SK-N-SH (cell line): ENCODE data around the gene OIP5. TPM values are rescaled to one million over a fixed set of nuclear protein-coding genes. Genes with fewer than 3 reads are reported as not detected.

Source experiments
- CTCF ChIA-PET: fragments of 300-600, 350-600 bp; formaldehyde crosslinking; extraction: SDS; loops from one replicate; lab custom pipeline; 2021; lab: Yijun Ruan, JAX
- POLR2A ChIA-PET: fragments of 350-600 bp; sonication (Branson Sonifier 250); formaldehyde crosslinking; extraction: SDS; loops from one replicate; lab custom pipeline; 2020; ENCODE audit warnings: antibody characterized with exemption, inconsistent platforms; lab: Yijun Ruan, JAX
- DNase-seq: peaks from one replicate; pipeline ENCODE4 v3.0.0; 2012
- H2AFZ ChIP-seq: fragments of 200-600 bp; sonication (generic); 2 replicates; pipeline ENCODE4 v1.8.1; 2016; ENCODE audit warnings: antibody characterized with exemption, mild to moderate bottlenecking, low read depth
- H3F3A ChIP-seq: fragments of 200-600 bp; sonication (generic); replicated peaks from 2 replicates; pipeline ENCODE3; 2016; ENCODE audit warnings: antibody characterized with exemption, mild to moderate bottlenecking; ENCODE audit not compliant: insufficient read depth
- H3K27ac ChIP-seq, 2 experiments: fragments of 200-500 bp in 1 of 2; fragments of 200-600 bp in 1 of 2; sonication (Bioruptor generic) in 1 of 2; sonication (generic), shearing (Covaris generic) in 1 of 2; 2 replicates each; pipeline versions ENCODE4 v1.5.1 to v1.6.1; 2014 to 2016; ENCODE audit warnings: low read depth in 2 of 2, inconsistent platforms in 1 of 2, low read length in 1 of 2, mild to moderate bottlenecking in 1 of 2, mixed read lengths in 1 of 2
- H3K27me3 ChIP-seq: fragments of 200-600 bp; sonication (generic), shearing (Covaris generic); 2 replicates; pipeline ENCODE4 v1.6.1; 2016; ENCODE audit warnings: mixed run types; ENCODE audit not compliant: insufficient read depth
- H3K36me3 ChIP-seq, 2 experiments: fragments of 200-500 bp in 1 of 2; fragments of 200-600 bp in 1 of 2; sonication (Bioruptor generic) in 1 of 2; sonication (generic) in 1 of 2; replicated peaks in 1 of 2; 2 replicates each; pipeline versions ENCODE3 to v1.5.1; 2014 to 2016; ENCODE audit warnings: low read length in 1 of 2, mild to moderate bottlenecking in 1 of 2; ENCODE audit not compliant: insufficient read depth in 2 of 2, control insufficient read depth in 1 of 2
- H3K4me1 ChIP-seq, 2 experiments: fragments of 200-500 bp in 1 of 2; fragments of 200-600 bp in 1 of 2; sonication (Bioruptor generic) in 1 of 2; sonication (generic), shearing (Covaris generic) in 1 of 2; 2 replicates each; pipeline versions ENCODE4 v1.5.1 to v1.6.1; 2014 to 2016; ENCODE audit warnings: low read depth in 1 of 2, low read length in 1 of 2, mixed run types in 1 of 2; ENCODE audit not compliant: insufficient read depth in 2 of 2, control insufficient read depth in 1 of 2
- H3K4me2 ChIP-seq: fragments of 200-600 bp; sonication (generic), shearing (Covaris generic); 2 replicates; pipeline ENCODE4 v1.6.1; 2017; ENCODE audit warnings: mixed run types
- H3K4me3 ChIP-seq, 2 experiments: fragments of 200-500 bp in 1 of 2; fragments of 200-600 bp in 1 of 2; sonication (Bioruptor generic) in 1 of 2; sonication (generic), shearing (Covaris generic) in 1 of 2; 2 replicates each; pipeline versions ENCODE4 v1.5.1 to v1.8.1; 2014 to 2016; ENCODE audit warnings: low read depth in 2 of 2, inconsistent platforms in 1 of 2, low read length in 1 of 2, mild to moderate bottlenecking in 1 of 2, mixed read lengths in 1 of 2, moderate library complexity in 1 of 2
- H3K79me2 ChIP-seq: fragments of 200-600 bp; sonication (generic); 2 replicates; pipeline ENCODE4 v1.8.1; 2017; ENCODE audit warnings: mild to moderate bottlenecking; ENCODE audit not compliant: insufficient read depth
- H3K9ac ChIP-seq: fragments of 200-600 bp; sonication (generic); 2 replicates; pipeline ENCODE4 v1.6.1; 2017; ENCODE audit warnings: mixed run types
- H3K9me2 ChIP-seq: fragments of 200-600 bp; sonication (generic); 2 replicates; pipeline ENCODE4 v1.6.1; 2017; ENCODE audit warnings: mixed run types
- H3K9me3 ChIP-seq: fragments of 200-600 bp; sonication (generic); 2 replicates; pipeline ENCODE4 v1.6.1; 2017; ENCODE audit warnings: mixed run types, mild to moderate bottlenecking, moderate library complexity
- H4K20me1 ChIP-seq: fragments of 200-600 bp; sonication (generic); 2 replicates; pipeline ENCODE4 v1.6.1; 2017; ENCODE audit warnings: mild to moderate bottlenecking, mixed run types; ENCODE audit not compliant: insufficient read depth
- EP300 ChIP-seq, 2 experiments: IDR thresholded peaks; 2 replicates each; pipeline versions ENCODE4 v1.4.0 to v1.6.1; 2012; ENCODE audit warnings: borderline replicate concordance in 1 of 2, low read depth in 1 of 2, low read length in 1 of 2
- FOSL2 ChIP-seq: IDR thresholded peaks from 2 replicates; pipeline ENCODE4 v1.4.0; 2012; ENCODE audit warnings: low read depth, mild to moderate bottlenecking, moderate library complexity, borderline replicate concordance
- FOXM1 ChIP-seq: IDR thresholded peaks from 2 replicates; pipeline ENCODE4 v1.4.0; 2012; ENCODE audit warnings: low read depth, mild to moderate bottlenecking
- GABPA ChIP-seq: IDR thresholded peaks from 2 replicates; pipeline ENCODE4 v1.4.0; 2012; ENCODE audit warnings: low read depth, mild to moderate bottlenecking
- GATA2 ChIP-seq: sonication (generic); formaldehyde crosslinking; IDR thresholded peaks from 2 replicates; pipeline ENCODE4 v1.5.0; 2020; ENCODE audit warnings: mild to moderate bottlenecking, missing genetic modification reagents
- IRF3 ChIP-seq: fragments of 150-350 bp; IDR thresholded peaks from 2 replicates; pipeline ENCODE4 v1.6.1; 2016; ENCODE audit warnings: mild to moderate bottlenecking, low read depth, low read length
- JUND ChIP-seq: IDR thresholded peaks from 2 replicates; pipeline ENCODE4 v1.4.0; 2012
- MEF2A ChIP-seq: IDR thresholded peaks from 2 replicates; pipeline ENCODE4 v1.4.0; 2012; ENCODE audit warnings: low read depth, borderline replicate concordance
- NRF1 ChIP-seq: IDR thresholded peaks from 2 replicates; pipeline ENCODE4 v1.6.1; 2012; ENCODE audit warnings: low read depth, mild to moderate bottlenecking, low read length
- PBX3 ChIP-seq: IDR thresholded peaks from 2 replicates; pipeline ENCODE4; 2012
- RAD21 ChIP-seq: IDR thresholded peaks from 2 replicates; pipeline ENCODE4 v1.6.1; 2012; ENCODE audit warnings: mild to moderate bottlenecking, low read length
- RCOR1 ChIP-seq: fragments of 150-350 bp; IDR thresholded peaks from 2 replicates; pipeline ENCODE4 v1.6.1; 2017; ENCODE audit warnings: antibody characterized with exemption, low read length
- RFX5 ChIP-seq: IDR thresholded peaks from 2 replicates; pipeline ENCODE4 v1.6.1; 2012; ENCODE audit warnings: mild to moderate bottlenecking, improper control_type of control experiment, low read length
- RXRA ChIP-seq: IDR thresholded peaks from 2 replicates; pipeline ENCODE4 v1.4.0; 2012; ENCODE audit warnings: low read depth, mild to moderate bottlenecking, borderline replicate concordance
- SMC3 ChIP-seq: IDR thresholded peaks from 2 replicates; pipeline ENCODE4 v1.6.1; 2012; ENCODE audit warnings: low read depth, low read length, improper control_type of control experiment
- TAF1 ChIP-seq: IDR thresholded peaks from 2 replicates; pipeline ENCODE4 v1.6.1; 2012; ENCODE audit warnings: low read depth, mild to moderate bottlenecking, low read length, moderate library complexity, borderline replicate concordance
- TCF12 ChIP-seq: IDR thresholded peaks from 2 replicates; pipeline ENCODE4 v1.4.0; 2012
- TEAD4 ChIP-seq: IDR thresholded peaks from 2 replicates; pipeline ENCODE4 v1.4.0; 2012; ENCODE audit warnings: mild to moderate bottlenecking, borderline replicate concordance; ENCODE audit not compliant: insufficient read depth
- USF1 ChIP-seq: IDR thresholded peaks from 2 replicates; pipeline ENCODE4 v1.4.0; 2012; ENCODE audit warnings: low read depth, borderline replicate concordance
- ZBTB33 ChIP-seq: IDR thresholded peaks from 2 replicates; pipeline ENCODE4 v1.4.0; 2012; ENCODE audit warnings: low read depth, borderline replicate concordance
- WGBS: methylation state at CpG from one replicate; pipeline ENCODE4 v1.1.6; 2017; ENCODE audit warnings: low lambda C conversion rate; 5-methylcytosine and 5-hydroxymethylcytosine counted together
- polyA plus RNA-seq, 3 experiments: library from polyadenylated mRNA; depleted of rRNA; stranded (reverse); fragments of >200 nt; gene quantifications; 2 replicates each; pipeline ENCODE4 v1.2.3, GENCODE V29; 2012

The OIP5 gene
- polyA plus RNA-seq, 1 of the 3 experiments (the other 2 are of a cell fraction), result 8.4 TPM

GRCh38 chr15:41307679-41308078 is 24.7 kb downstream of the OIP5 start:
- ChIA-PET CTCF (interaction anchor here (1.6 kb wide), 1 partner anchor 9 kb away, joined by 3 read pairs; no protein-coding TSS in a partner anchor), POLR2A (interaction anchor here (1.1 kb wide), 1 partner anchor 10 kb away, joined by 3 read pairs; no protein-coding TSS in a partner anchor)
- DNase-seq, result no peak
- H3K4me3 ChIP-seq, result no peak overlapping the region
- no peaks in the 10 kb centered on the region for H4K20me1 ChIP-seq
- WGBS, result 91% methylated on average over 3 of the region's 5 CpGs
- H3K27me3 ChIP-seq, result no peaks in the 10 kb centered on the region
- H2AFZ ChIP-seq, result no peak overlapping the region
- no peaks in the 10 kb centered on the region for H3K9me3 ChIP-seq
- H3K9me2 ChIP-seq, result no peaks in the 10 kb centered on the region
- no peaks in the 10 kb centered on the region for H3K79me2 ChIP-seq
- H3K36me3 ChIP-seq, result peaks cover 0 to 4% of the 10 kb centered on the region in 2 experiments
- H3F3A ChIP-seq, result no peaks in the 10 kb centered on the region
- H3K4me2 ChIP-seq, result no peak overlapping the region
- no peaks in the 10 kb centered on the region for H3K4me1 ChIP-seq
- no peak overlapping the region for H3K27ac ChIP-seq
- no peak for TF ChIP-seq IRF3
- no peak for TF ChIP-seq TEAD4
- no peak for TF ChIP-seq EP300 (IDR thresholded peaks at IDR 0.05; ENCODE audit: borderline replicate concordance in 1 of 2, low read depth in 1 of 2, low read length in 1 of 2)
- no peak for TF ChIP-seq RXRA
- TF ChIP-seq TCF12, result no peak
- TF ChIP-seq RAD21, result no peak
- TF ChIP-seq FOSL2, result no peak
- no peak for TF ChIP-seq TAF1
- no peak for TF ChIP-seq FOXM1
- TF ChIP-seq MEF2A, result no peak
- no peak for TF ChIP-seq RFX5
- TF ChIP-seq GATA2 (CRISPR knock-in tag), result no peak
- TF ChIP-seq RCOR1, result no peak
- no peak for TF ChIP-seq USF1
- TF ChIP-seq JUND, result no peak
- TF ChIP-seq GABPA, result no peak
- no peak for TF ChIP-seq SMC3
- TF ChIP-seq NRF1, result no peak
- TF ChIP-seq PBX3, result no peak
- no peak for TF ChIP-seq ZBTB33
- TF ChIP-seq, all 33 proteins: peak for 0
- no peak overlapping the region for H3K9ac ChIP-seq
